Measurements from ENCODE around the gene RERE. TPM values are rescaled to one million over a fixed set of nuclear protein-coding genes. Genes with fewer than 3 reads are reported as not detected.
"Not testable (repeated sequence)": the region's sequence is repeated elsewhere in the genome, so short reads cannot be mapped to it uniquely, and the experiment has no call there.

The RERE gene
- polyA plus RNA-seq, 1 of the 3 experiments (the other 2 are of a cell fraction) = 8.1 TPM

DNA sequence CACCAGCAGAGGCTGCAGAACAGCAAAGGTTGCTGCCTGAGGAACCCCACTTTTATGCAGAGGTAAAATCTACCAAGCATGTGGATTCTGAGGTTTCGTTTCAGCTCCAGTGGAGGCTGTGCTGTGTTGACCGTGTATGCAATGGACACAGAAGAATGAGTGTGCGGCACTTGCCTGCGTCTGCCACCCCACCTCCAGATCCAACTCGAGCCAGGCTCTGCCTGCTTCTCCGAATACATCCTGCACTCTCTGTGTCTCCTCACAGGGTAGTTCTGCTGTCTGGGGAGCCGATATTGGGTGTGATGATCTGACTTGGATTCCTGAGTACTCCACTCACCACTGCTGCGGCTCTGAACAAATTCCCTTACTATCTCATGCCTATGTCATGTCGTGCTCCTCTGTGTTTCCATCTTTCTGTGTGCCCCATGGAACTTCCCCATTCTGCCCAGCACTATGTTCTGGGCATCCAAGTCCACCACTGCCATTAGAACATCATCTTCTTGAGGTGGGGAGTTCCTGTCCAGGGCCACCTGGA, 369.8 kb downstream of the RERE start:
- Histone ChIP-seq H3K4me3 (ENCODE audit: low read depth in 2 of 2, low read length in 1 of 2) (no peak overlapping the region), H3K9me2 (no peaks in the 10 kb centered on the region), H3K4me2 (no peak overlapping the region), H3K27ac (ENCODE audit: low read depth in 2 of 2, low read length in 1 of 2) (no peak overlapping the region), H3K4me1 (ENCODE audit: control insufficient read depth in 1 of 2, insufficient read depth in 2 of 2, low read depth in 1 of 2, low read length in 1 of 2) (peaks cover 5 to 14% of the 10 kb centered on the region in 2 experiments; a peak in 3 of 4 replicates), H3F3A (replicated peaks; ENCODE audit: insufficient read depth) (no peaks in the 10 kb centered on the region), H3K79me2 (ENCODE audit: insufficient read depth) (no peaks in the 10 kb centered on the region), H3K9ac (no peak overlapping the region), H3K36me3 (replicated peaks in 1 of 2; ENCODE audit: control insufficient read depth in 1 of 2, insufficient read depth in 2 of 2, low read length in 1 of 2) (peaks cover 3 to 6% of the 10 kb centered on the region in 2 experiments), H2AFZ (ENCODE audit: low read depth) (no peak overlapping the region), H3K9me3 (no peaks in the 10 kb centered on the region), H4K20me1 (ENCODE audit: insufficient read depth) (no peaks in the 10 kb centered on the region), H3K27me3 (ENCODE audit: insufficient read depth) (no peaks in the 10 kb centered on the region)
- ChIA-PET POLR2A (no interaction called here), CTCF (no interaction called here)
- whole genome bisulfite sequencing (ENCODE audit: low lambda C conversion rate) = 98% methylated on average over 6 of the region's 9 CpGs
- no peak for DNase-seq
- TF ChIP-seq, protein P1, sequence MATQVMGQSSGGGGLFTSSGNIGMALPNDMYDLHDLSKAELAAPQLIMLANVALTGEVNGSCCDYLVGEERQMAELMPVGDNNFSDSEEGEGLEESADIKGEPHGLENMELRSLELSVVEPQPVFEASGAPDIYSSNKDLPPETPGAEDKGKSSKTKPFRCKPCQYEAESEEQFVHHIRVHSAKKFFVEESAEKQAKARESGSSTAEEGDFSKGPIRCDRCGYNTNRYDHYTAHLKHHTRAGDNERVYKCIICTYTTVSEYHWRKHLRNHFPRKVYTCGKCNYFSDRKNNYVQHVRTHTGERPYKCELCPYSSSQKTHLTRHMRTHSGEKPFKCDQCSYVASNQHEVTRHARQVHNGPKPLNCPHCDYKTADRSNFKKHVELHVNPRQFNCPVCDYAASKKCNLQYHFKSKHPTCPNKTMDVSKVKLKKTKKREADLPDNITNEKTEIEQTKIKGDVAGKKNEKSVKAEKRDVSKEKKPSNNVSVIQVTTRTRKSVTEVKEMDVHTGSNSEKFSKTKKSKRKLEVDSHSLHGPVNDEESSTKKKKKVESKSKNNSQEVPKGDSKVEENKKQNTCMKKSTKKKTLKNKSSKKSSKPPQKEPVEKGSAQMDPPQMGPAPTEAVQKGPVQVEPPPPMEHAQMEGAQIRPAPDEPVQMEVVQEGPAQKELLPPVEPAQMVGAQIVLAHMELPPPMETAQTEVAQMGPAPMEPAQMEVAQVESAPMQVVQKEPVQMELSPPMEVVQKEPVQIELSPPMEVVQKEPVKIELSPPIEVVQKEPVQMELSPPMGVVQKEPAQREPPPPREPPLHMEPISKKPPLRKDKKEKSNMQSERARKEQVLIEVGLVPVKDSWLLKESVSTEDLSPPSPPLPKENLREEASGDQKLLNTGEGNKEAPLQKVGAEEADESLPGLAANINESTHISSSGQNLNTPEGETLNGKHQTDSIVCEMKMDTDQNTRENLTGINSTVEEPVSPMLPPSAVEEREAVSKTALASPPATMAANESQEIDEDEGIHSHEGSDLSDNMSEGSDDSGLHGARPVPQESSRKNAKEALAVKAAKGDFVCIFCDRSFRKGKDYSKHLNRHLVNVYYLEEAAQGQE (IDR thresholded peaks at IDR 0.05; ENCODE audit: low read depth, low read length) = no peak
- TF ChIP-seq RFX5 (IDR thresholded peaks at IDR 0.05; ENCODE audit: low read length) = no peak
- no peak for TF ChIP-seq FOSL2 (IDR thresholded peaks at IDR 0.05; ENCODE audit: borderline replicate concordance, low read depth)
- TF ChIP-seq YY1 (IDR thresholded peaks at IDR 0.05; ENCODE audit: low read depth) = no peak
- no peak for TF ChIP-seq POLR2AphosphoS5 (IDR thresholded peaks at IDR 0.05; ENCODE audit: low read depth, low read length)
- TF ChIP-seq CHD2 (IDR thresholded peaks at IDR 0.05; ENCODE audit: low read length, partially characterized antibody) = no peak
- TF ChIP-seq EP300 (IDR thresholded peaks at IDR 0.05; ENCODE audit: borderline replicate concordance in 1 of 2, low read depth in 1 of 2, low read length in 1 of 2) = no peak
- TF ChIP-seq, protein P2, sequence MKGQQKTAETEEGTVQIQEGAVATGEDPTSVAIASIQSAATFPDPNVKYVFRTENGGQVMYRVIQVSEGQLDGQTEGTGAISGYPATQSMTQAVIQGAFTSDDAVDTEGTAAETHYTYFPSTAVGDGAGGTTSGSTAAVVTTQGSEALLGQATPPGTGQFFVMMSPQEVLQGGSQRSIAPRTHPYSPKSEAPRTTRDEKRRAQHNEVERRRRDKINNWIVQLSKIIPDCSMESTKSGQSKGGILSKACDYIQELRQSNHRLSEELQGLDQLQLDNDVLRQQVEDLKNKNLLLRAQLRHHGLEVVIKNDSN (IDR thresholded peaks at IDR 0.05; ENCODE audit: borderline replicate concordance, low read depth) = no peak
- TF ChIP-seq JUND (IDR thresholded peaks at IDR 0.05) = no peak
- TF ChIP-seq SMC3 (IDR thresholded peaks at IDR 0.05; ENCODE audit: low read depth, low read length) = no peak
- TF ChIP-seq RXRA (IDR thresholded peaks at IDR 0.05; ENCODE audit: borderline replicate concordance, low read depth) = no peak
- TF ChIP-seq, protein P3, sequence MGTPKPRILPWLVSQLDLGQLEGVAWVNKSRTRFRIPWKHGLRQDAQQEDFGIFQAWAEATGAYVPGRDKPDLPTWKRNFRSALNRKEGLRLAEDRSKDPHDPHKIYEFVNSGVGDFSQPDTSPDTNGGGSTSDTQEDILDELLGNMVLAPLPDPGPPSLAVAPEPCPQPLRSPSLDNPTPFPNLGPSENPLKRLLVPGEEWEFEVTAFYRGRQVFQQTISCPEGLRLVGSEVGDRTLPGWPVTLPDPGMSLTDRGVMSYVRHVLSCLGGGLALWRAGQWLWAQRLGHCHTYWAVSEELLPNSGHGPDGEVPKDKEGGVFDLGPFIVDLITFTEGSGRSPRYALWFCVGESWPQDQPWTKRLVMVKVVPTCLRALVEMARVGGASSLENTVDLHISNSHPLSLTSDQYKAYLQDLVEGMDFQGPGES (IDR thresholded peaks at IDR 0.05; ENCODE audit: low read depth, low read length) = no peak
- TF ChIP-seq ELF1 (IDR thresholded peaks at IDR 0.05) = no peak
- TF ChIP-seq ZBTB33 (IDR thresholded peaks at IDR 0.05; ENCODE audit: borderline replicate concordance, low read depth) = no peak
- TF ChIP-seq FOXJ3 (CRISPR knock-in tag; IDR thresholded peaks at IDR 0.05) = no peak
- no peak for TF ChIP-seq TAF1 (IDR thresholded peaks at IDR 0.05; ENCODE audit: borderline replicate concordance, low read depth, low read length)
- TF ChIP-seq GATA2 (CRISPR knock-in tag; IDR thresholded peaks at IDR 0.05) = no peak
- TF ChIP-seq SIN3A (IDR thresholded peaks at IDR 0.05; ENCODE audit: borderline replicate concordance, low read depth, low read length) = no peak
- no peak for TF ChIP-seq MXI1 (IDR thresholded peaks at IDR 0.05; ENCODE audit: low read depth, low read length)
- no peak for TF ChIP-seq FOXM1 (IDR thresholded peaks at IDR 0.05; ENCODE audit: low read depth)

- H3K4me1 ChIP-seq (ENCODE audit: control insufficient read depth in 1 of 2, insufficient read depth in 2 of 2, low read depth in 1 of 2, low read length in 1 of 2) = peaks cover 0 to 16% of the 10 kb centered on the region in 2 experiments; a peak in 3 of 4 replicates
- H3K36me3 ChIP-seq (replicated peaks in 1 of 2; ENCODE audit: control insufficient read depth in 1 of 2, insufficient read depth in 2 of 2, low read length in 1 of 2); H3K9ac ChIP-seq; DNase-seq; H3K9me3 ChIP-seq; H3K79me2 ChIP-seq (ENCODE audit: insufficient read depth); H3K4me3 ChIP-seq (ENCODE audit: low read depth in 2 of 2, low read length in 1 of 2); H3K9me2 ChIP-seq; H4K20me1 ChIP-seq (ENCODE audit: insufficient read depth); H3K27ac ChIP-seq (ENCODE audit: low read depth in 2 of 2, low read length in 1 of 2); CTCF ChIA-PET; H3F3A ChIP-seq (replicated peaks; ENCODE audit: insufficient read depth); H3K27me3 ChIP-seq (ENCODE audit: insufficient read depth); H2AFZ ChIP-seq (ENCODE audit: low read depth); H3K4me2 ChIP-seq; POLR2A ChIA-PET: not testable (repeated sequence)
- 93% methylated on average over 5 of the region's 5 CpGs for WGBS (ENCODE audit: low lambda C conversion rate)
Observed at GRCh38 chr1:8446119-8446518, 371.3 kb downstream of the RERE start.

All from SK-N-SH (cell line).